NCI-H2029 (cell line): ENCODE data around the gene ZFR.
A peak's percentile ranks its signal among the peaks of the same experiment; 100 is the strongest.
"Not testable (repeated sequence)": the region's sequence is repeated elsewhere in the genome, so short reads cannot be mapped to it uniquely, and the experiment has no call there.

Experiments used
- DNase-seq: peaks from one replicate; lab custom pipeline; 2025; lab: John Stamatoyannopoulos, UW

Gene ZFR

GRCh38 chr5:32444431-32445286, at the start of gene ZFR:
TSS of gene ZFR (minus strand) at chr5:32444740. CDS start at chr5:32444658, 82 bp downstream.
- DNase-seq: peak; percentile 76

GRCh38 chr5:32490972-32491557, 46.5 kb upstream of the ZFR start:
- no peak for DNase-seq

DNA sequence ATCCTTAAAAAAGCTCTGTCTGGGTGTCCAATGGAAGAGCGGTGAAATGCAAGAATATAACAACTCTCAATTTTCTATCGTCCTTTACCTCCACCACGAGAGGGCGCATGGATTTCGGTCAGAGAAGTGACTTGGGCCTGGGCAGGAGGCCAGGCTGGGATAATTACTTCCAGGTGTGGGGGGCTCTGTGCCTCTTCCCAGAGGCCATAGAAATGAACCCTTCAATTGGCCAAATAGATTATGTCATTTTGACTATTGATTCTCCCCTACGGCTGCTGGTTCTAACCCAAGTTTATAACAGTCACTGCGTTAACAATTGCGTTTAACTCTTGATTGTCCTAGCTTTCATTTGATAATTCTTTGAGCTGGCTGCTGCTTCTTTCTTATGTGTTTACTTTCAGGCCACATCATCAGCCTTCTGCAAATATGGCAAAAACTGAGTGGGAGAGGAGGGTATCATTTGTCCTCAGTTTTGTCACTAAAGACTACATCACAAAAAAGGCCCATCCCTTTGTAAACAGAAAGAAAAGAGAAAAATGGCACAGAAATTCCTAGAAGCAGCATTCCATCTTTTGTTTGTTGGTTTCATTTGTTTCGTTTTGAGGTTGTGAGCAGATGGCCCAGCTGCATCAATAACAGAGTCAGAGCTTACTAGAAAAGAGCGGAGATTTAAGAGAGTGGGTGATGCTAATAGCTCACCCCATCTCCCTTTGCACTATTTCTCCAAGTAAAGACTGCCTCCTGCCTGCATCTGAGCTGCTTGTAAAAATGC, 45.4 kb upstream of the ZFR start:
- DNase-seq: peak; percentile 84

DNA sequence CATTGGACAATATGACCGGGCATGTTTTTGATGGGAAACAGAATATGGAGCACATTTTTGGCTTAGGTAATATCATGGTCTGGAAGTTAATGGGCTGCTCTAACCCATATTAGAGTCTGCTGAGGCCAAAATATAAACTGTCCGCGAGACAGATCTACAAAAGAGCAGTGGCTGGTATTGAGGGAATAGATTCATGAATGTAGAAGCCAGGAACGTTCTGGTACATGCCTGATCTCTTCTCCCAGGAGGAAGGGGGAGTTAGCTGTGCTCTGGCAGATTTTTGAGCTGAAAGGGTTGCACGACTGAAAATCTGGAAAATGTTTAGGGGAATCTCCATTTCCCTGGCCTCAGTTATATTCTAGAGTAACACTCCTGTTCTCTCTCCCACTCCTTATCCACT, 42.9 kb upstream of the ZFR start:
- DNase-seq: no peak

DNA sequence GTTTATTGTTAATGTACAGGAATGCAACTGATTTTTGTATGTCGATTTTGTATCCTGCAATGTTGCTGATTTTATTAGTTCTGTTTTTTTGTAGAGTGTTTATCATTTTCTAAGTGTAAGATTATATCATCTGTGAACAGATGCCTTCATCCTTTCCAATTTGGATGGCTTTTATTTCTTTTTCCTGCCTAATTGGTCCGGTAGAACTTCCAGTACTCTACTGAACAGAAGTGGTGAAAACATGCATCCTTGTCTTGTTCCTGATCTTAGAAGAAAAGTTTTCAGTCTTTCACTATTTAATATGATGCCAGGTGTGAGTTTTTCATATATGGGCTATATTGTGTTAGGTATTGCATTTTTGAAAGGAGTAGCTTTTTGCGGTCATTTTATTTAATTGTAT, 42.5 kb upstream of the ZFR start:
- no peak for DNase-seq

DNA sequence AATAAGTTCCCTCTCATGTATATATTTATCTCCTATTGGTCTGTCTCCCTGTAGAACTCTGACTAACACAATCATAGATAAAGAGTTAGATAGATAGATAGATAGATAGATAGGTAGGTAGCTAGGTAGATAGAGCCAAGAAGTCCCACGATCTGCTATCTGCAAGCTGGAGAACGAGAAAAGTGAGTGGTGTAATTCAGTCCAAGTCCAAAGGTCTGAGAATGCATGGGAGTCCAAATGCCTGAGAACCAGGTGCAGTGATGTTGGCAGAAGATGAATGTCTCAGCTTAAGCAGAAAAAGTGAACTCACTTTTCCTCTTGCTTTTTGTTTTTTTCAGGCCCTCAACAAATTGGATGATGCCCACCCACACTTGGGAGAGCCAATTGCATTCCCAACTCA, 37.7 kb upstream of the ZFR start:
- no peak for DNase-seq

DNA sequence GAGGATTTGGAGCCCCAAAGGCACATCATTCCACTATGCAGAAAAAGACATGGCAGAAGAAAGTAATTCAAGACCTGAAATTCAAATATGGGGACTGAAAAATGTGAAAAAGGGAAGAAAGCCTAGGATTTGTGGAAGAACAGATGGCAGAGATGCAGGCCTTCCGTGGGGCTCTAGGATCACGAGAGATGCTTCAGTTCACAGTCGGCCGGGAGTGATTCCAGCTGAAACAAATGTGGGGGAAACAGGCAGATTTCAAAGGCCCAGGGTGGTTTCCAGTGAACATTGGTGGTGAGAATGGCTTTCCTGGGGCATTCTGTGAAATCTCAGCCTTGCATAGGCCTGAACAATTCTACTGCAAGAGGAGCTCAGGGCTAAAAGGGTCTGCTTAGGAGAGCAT, 34.6 kb upstream of the ZFR start:
- DNase-seq: no peak

- no peak for DNase-seq
Observed at GRCh38 chr5:32476891-32477290, 32.4 kb upstream of the ZFR start.

GRCh38 chr5:32475334-32476097, 31.0 kb upstream of the ZFR start:
- no peak for DNase-seq

GRCh38 chr5:32474209-32474854, 29.8 kb upstream of the ZFR start:
- DNase-seq: no peak

- DNase-seq: no peak
Observed at GRCh38 chr5:32473072-32473471, 28.5 kb upstream of the ZFR start.

- DNase-seq: no peak
Observed at GRCh38 chr5:32471784-32472183, 27.2 kb upstream of the ZFR start.

GRCh38 chr5:32465076-32465475, 20.5 kb upstream of the ZFR start:
- no peak for DNase-seq

DNA sequence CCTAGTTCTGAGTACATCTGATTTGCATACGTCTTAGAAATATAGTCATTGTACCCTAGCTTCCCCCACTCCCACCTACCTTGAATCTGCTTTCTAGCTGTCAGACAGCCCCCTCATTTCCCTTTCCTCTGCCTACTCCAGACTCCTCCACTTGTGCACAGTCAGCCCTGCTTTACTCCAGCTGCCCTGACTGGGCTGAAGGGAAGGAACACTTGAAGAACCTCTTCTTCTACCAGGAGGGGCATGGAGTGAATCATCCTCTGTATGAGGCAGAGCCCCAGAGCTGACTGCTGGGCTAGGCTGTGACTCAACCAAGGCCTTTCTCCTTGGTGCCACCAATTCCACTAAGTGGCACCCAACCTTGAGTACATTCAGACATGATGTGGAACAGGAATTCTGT, 18.1 kb upstream of the ZFR start:
- DNase-seq: no peak

DNA sequence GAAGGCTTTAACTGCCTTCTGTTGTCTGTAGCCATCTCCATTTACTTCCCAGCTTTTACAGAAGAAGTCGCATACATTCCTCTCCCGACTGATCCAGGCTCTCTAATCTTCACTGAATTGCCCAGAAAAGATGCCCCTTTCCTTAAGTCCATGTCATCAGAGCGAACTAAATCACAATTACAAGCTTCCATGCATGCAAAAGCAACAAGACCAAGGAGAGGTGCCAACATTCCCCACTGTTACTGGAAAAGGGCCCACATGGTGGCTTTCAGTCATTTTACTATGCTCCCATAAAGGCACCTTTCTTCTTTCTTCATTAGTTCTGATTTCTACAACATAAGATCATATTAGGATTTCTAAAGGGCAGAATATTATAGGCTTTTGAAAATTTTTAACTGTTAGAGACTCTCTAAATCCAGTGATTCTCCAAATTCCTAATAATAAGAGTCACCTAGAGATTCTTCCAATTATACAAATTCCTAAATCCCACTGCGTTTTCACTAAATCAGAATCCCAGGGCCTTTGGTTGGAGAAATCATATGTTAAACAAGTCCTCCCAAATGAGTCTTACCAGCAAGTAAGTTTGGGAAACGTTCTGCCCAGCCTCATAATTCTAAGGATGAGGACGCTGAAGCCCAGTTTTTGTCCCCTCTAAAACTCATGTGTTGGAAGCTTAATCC, 17.0 kb upstream of the ZFR start:
- DNase-seq: no peak

DNA sequence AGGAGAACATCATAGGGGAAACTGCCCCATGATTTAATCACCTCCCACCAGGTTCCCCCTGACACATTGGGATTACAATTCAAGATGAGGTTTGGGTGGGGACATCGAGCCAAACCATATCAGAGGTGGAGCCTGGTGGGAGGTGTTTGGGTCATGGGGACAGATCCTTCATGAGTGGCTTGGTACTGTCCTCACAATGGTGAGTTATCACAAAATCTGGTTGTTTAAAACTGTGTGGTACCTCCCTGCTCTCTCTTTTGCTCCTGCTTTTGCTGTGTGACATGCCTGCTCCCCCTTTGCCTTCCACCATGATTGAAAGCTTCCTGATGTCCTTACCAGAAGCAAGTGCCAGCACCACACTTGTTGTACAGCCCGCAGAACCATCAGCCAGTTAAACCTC, 16.2 kb upstream of the ZFR start:
- DNase-seq: no peak

DNA sequence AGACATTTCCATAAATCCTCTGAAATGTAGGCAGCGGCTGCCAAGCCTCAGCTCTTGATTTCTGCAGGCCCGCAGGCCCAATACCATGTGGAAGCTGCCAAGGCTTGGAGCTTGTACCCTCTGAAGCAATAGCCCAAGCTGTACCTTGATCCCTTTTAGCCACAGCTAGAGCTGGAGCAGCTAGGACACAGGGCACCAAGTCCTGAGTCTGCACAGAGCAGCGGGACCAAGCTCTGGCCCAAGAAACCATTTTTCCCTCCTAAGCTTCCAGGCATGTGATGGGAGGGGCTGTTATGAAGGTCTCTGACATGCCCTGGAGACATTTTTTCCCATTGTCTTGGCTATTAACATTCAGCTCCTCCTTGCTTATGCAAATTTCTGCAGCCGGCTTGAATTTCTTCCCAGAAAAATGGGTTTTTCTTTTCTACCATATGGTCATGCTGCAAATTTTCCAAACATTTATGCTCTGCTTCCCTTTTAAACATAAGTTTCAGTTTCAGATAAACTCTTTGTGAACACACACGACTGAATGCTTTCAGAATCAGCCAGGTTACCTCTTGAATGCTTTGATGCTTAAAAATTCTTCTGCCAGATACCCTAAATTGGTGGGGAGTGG, 14.4 kb upstream of the ZFR start:
- no peak for DNase-seq

DNA sequence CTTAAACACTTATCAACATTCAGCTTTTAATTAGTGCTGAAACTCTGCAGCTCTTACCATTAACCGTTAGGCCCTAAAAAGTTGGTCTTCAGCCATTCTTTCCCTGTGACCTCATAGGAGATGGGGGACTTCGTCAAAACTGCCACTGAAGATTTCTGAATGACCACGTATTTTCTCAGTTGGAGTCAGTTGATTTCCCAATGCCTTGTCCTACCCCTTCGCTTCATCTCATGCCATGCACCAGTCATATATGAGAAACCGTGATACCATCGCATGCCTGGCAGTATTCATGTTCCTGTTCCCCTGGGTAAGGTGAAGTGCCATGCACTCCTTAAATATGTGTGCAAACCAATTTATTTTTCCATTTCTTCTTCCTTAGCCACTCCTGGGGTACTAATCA, 10.8 kb upstream of the ZFR start:
- no peak for DNase-seq

DNA sequence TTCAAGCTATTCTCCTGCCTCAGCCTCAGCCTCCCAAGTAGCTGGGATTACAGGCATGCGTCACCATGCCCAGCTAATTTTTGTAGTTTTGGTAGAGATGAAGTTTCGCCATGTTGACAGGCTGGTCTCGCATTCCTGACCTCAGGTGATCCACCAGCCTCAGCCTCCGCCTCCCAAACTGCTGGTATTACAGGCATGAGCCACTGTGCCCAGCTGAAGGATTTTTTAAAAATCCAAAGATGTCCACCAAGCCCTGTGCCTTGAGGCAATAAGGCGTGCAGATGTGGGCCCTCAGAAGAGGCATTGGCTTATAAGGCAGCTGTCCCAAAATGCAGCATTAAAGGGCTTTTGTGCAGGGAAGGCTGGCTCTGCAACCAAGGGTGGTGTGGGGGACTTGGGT, 10.3 kb upstream of the ZFR start:
- DNase-seq: no peak

GRCh38 chr5:32453916-32454315, 9.4 kb upstream of the ZFR start:
- no peak for DNase-seq

- DNase-seq: not testable (repeated sequence)
Observed at GRCh38 chr5:32452316-32452715, 7.8 kb upstream of the ZFR start.
